Endothelial cell (in vitro differentiated cells): Measurements from ENCODE around the gene MYOM3. TPM values are rescaled to one million over a fixed set of nuclear protein-coding genes. Genes with fewer than 3 reads are reported as not detected.
A peak's percentile ranks its signal among the peaks of the same experiment; 100 is the strongest.

Experiments
- DNase-seq: peaks from one replicate; pipeline ENCODE4 v3.0.0; 2021; ENCODE audit warnings: low spot score
- H3K27ac Mint-ChIP-seq: one replicate; pipeline ENCODE4 v1.8.0; 2021; ENCODE audit warnings: mixed read lengths, inconsistent platforms; ENCODE audit not compliant: unreplicated experiment
- H3K27me3 Mint-ChIP-seq: one replicate; pipeline ENCODE4 v1.8.0; 2021; ENCODE audit warnings: mild to moderate bottlenecking, moderate library complexity, mixed read lengths, inconsistent platforms; ENCODE audit not compliant: unreplicated experiment
- H3K36me3 Mint-ChIP-seq: one replicate; pipeline ENCODE4 v1.8.0; 2021; ENCODE audit warnings: mild to moderate bottlenecking, low read depth, mixed read lengths, inconsistent platforms; ENCODE audit not compliant: unreplicated experiment
- H3K4me1 Mint-ChIP-seq: one replicate; pipeline ENCODE4 v1.8.0; 2021; ENCODE audit warnings: mild to moderate bottlenecking, mixed read lengths, inconsistent platforms; ENCODE audit not compliant: unreplicated experiment
- H3K4me3 Mint-ChIP-seq: one replicate; pipeline ENCODE4 v1.8.0; 2021; ENCODE audit warnings: mild to moderate bottlenecking, mixed read lengths, inconsistent platforms; ENCODE audit not compliant: unreplicated experiment
- H3K9me3 Mint-ChIP-seq: one replicate; pipeline ENCODE4 v1.8.0; 2021; ENCODE audit warnings: mixed read lengths, inconsistent platforms; ENCODE audit not compliant: unreplicated experiment
- total RNA-seq: library from RNA; stranded (reverse); fragmentation: NEBNext Ultra II Directional; extraction: Animal tissue kit (Norgen Biotek cat#: 25700); gene quantifications from one replicate; pipeline ENCODE4 v1.2.1, GENCODE V29; 2021; ENCODE audit not compliant: unreplicated experiment
- TF ChIP-seq, protein P1 (sequence below): fragments of 200-600 bp; sonication (generic); IDR thresholded peaks from one replicate; pipeline ENCODE4 v1.5.0; 2021; ENCODE audit warnings: antibody characterized with exemption; ENCODE audit not compliant: unreplicated experiment

MYOM3 gene
- total RNA-seq, 1 donor from 2014 or later = 0.59 TPM

DNA sequence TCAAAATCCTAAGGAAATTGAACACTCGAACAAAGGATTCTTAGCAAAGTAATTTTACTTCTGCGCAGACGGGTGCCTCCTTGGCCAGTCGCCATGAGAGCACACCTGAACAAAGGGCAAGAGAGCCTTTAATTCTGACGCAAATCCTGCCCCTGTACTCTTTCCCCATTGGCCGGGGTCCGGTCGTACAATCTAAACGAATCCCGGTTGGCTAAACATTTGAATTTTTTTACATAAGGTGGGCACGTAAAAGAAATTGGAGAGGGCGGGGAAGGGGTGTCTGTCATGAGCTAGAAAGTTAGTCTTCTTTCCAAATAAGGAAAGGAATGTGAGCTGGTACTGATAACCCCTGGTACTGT is 39.2 kb upstream of the MYOM3 start:
- Mint-ChIP-seq H3K9me3 (no peaks in the 10 kb centered on the region), H3K4me1 (peaks cover 13% of the 10 kb centered on the region), H3K27ac (peak overlapping the region; percentile 74), H3K36me3 (peaks cover 1% of the 10 kb centered on the region), H3K27me3 (peaks cover 4% of the 10 kb centered on the region), H3K4me3 (peak overlapping the region; percentile 84)
- TF ChIP-seq, protein P1, sequence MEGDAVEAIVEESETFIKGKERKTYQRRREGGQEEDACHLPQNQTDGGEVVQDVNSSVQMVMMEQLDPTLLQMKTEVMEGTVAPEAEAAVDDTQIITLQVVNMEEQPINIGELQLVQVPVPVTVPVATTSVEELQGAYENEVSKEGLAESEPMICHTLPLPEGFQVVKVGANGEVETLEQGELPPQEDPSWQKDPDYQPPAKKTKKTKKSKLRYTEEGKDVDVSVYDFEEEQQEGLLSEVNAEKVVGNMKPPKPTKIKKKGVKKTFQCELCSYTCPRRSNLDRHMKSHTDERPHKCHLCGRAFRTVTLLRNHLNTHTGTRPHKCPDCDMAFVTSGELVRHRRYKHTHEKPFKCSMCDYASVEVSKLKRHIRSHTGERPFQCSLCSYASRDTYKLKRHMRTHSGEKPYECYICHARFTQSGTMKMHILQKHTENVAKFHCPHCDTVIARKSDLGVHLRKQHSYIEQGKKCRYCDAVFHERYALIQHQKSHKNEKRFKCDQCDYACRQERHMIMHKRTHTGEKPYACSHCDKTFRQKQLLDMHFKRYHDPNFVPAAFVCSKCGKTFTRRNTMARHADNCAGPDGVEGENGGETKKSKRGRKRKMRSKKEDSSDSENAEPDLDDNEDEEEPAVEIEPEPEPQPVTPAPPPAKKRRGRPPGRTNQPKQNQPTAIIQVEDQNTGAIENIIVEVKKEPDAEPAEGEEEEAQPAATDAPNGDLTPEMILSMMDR = no peak
- peak; percentile 26 for DNase-seq

DNA sequence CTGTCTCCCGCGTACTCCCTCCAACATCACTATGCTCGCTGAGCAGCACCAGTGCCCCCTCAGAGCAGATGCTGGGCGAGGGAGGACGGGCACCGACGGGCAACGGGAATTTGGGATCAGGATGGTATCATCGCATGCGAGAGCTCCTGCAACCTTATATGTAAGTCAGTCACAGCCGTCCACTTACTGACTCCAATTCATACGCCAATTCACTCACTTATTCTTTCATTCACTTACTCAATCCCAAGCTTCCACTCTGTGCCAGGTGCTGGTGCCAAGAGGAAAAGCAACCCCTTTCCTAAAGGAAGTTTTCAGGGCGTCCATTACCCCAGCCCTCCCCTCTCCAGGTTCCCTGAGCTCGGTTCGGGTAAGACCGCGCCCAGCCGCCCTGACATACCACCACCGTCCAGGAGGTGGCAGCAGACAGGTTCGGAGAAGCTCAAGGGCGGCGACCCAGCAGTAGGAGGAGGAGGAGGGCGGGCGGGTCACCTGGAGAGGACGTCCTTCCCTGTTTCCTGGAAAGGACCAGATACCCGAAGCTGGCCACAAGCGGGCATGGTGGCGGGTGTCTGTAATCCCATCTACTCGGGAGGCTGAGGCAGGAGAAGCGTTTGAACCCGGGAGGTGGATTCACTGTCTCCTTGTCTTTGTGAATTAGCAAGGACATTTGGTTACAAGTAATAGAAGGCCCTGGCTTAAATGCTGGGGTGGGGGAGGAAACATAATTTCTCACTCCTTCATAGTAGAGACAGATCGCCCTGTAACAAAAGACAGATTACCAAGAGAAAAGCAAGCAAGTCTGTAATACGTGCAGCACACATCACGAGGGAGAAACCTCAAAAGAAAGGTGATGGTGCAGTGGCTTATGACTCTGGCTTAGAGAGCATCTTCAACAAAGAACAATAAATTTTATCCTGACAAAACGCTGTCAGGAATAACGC is 38.6 kb upstream of the MYOM3 start:
- TF ChIP-seq, protein P1 = peak; percentile 86
- peaks cover 13% of the 10 kb centered on the region for H3K4me1 Mint-ChIP-seq

DNA sequence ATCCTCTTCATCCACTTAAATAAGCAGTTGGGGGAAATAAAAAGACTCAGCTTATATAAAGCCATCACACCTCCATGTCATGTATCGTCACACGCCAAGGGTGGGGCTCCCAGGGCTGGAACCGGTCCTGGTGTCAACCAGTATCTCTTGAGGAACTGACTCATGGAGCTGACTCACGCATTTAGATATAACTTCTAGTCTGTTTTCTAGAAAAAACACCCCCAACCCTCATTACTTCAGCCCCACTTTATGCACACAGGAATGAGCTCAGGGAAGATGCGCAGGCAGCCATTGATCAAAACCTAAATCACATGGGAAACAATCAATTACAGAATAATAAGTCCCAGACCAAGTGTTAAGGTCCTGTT is 37.9 kb upstream of the MYOM3 start:
- TF ChIP-seq, protein P1 = no peak
- Mint-ChIP-seq H3K9me3 (no peaks in the 10 kb centered on the region), H3K4me1 (peaks cover 13% of the 10 kb centered on the region), H3K4me3 (no peak overlapping the region), H3K27ac (no peak overlapping the region), H3K36me3 (no peaks in the 10 kb centered on the region), H3K27me3 (peaks cover 4% of the 10 kb centered on the region)
- no peak for DNase-seq

More for the DNA sequence above, 38.6 kb upstream of the MYOM3 start:
- peak overlapping the region; percentile 74 for H3K27ac Mint-ChIP-seq
- H3K27me3 Mint-ChIP-seq = peaks cover 4% of the 10 kb centered on the region
- peak; percentile 97 for DNase-seq
- H3K4me3 Mint-ChIP-seq = peak overlapping the region; percentile 84
- no peaks in the 10 kb centered on the region for H3K36me3 Mint-ChIP-seq
- H3K9me3 Mint-ChIP-seq = no peaks in the 10 kb centered on the region

DNA sequence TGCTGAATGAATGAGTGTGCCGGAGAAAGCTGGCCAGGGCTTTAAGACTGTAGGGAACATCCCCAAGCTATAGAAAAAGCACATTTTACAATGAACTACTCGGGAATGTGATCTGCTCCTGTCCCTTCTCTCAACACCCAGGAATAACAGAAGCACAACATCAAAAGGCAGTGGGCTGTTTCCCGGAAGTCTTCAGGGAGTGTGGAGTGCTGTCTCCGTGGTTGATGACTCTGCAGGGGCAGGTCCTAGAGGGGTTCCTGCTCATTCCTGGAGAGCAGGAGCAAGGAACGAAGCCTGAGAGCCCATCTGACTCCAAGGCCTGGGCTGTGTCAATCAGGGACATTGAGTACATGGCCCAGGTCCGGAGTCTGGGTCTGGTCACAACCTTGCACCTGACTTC is 35.9 kb upstream of the MYOM3 start:
- TF ChIP-seq, protein P1 = no peak
- Mint-ChIP-seq H3K27me3 (peaks cover 4% of the 10 kb centered on the region), H3K27ac (no peak overlapping the region), H3K4me3 (no peak overlapping the region), H3K36me3 (no peaks in the 10 kb centered on the region), H3K4me1 (peaks cover 26% of the 10 kb centered on the region), H3K9me3 (no peaks in the 10 kb centered on the region)
- no peak for DNase-seq

DNA sequence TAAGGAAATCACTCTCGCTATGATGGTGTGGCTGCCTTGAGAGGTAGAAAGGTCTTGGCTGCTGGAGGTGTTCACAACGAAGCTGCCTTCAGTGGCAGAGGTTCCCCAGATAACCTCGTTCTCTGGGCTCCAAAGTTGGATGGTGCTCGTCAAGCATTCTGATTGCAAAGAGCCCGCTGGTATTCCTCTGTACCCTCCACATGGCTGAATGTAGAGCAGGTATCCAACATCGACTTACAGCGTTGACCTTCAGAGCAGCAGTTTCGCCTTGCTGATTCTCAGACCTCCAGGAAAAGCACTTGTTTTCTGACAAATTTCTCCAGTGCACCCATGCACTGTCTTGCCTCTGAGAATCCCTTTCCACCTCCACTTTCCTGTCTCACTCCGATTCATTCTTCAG is 35.3 kb upstream of the MYOM3 start:
- H3K36me3 Mint-ChIP-seq = no peaks in the 10 kb centered on the region
- TF ChIP-seq, protein P1 = no peak
- H3K9me3 Mint-ChIP-seq = no peaks in the 10 kb centered on the region
- no peak overlapping the region for H3K4me3 Mint-ChIP-seq
- no peak overlapping the region for H3K27ac Mint-ChIP-seq
- H3K27me3 Mint-ChIP-seq = peaks cover 4% of the 10 kb centered on the region
- H3K4me1 Mint-ChIP-seq = peaks cover 26% of the 10 kb centered on the region
- DNase-seq = no peak
